ENCODE data around the gene RNASE1. TPM values are rescaled to one million over a fixed set of nuclear protein-coding genes. Genes with fewer than 3 reads are reported as not detected.

RNASE1 gene
- total and polyA plus RNA-seq, 2 donors (not counting 3 experiments of a cell fraction or from before 2014, with no cell fraction given): 182 to 909 TPM

DNA sequence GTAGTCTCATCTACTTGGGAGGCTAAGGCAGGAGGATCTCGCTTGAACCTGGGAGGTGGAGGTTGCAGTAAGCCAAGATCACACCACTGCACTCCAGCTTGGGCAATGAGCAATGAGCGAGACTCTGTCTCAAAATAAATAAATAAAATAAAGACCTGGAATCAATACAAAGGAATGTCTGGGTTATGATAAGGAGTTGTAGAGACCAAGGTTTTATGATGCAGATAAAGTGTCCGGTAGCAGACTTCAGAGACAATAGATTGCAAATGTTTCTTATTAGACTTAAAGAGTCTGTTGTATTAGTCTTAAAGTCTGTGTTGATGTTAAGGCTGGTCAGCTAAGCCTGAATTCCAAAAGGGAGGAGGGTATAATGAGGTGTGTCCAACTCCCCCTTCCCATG lies 35.2 kb upstream of the RNASE1 start:
- dilution Hi-C loops (cut with MboI; ENCODE audit: extremely low pct_ligation_motif_present, low sequenced_read_pairs): no loop called here
- H3K4me1 ChIP-seq (ENCODE audit: control insufficient read depth, extremely low read depth, insufficient read depth, low read length): no peaks in the 10 kb centered on the region
- no peak for FAIRE-seq
- H4K20me1 ChIP-seq (replicated peaks; ENCODE audit: control insufficient read depth, extremely low read depth, insufficient read depth, low read length): no peaks in the 10 kb centered on the region
- no peak overlapping the region for H3K27ac ChIP-seq (ENCODE audit: insufficient read depth, low read depth, low read length)
- no peaks in the 10 kb centered on the region for H3K79me2 ChIP-seq (ENCODE audit: control insufficient read depth, insufficient read depth, low read length)
- TF ChIP-seq, protein P1, sequence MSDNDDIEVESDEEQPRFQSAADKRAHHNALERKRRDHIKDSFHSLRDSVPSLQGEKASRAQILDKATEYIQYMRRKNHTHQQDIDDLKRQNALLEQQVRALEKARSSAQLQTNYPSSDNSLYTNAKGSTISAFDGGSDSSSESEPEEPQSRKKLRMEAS (IDR thresholded peaks at IDR 0.05; ENCODE audit: insufficient read depth, insufficient read length): no peak
- TF ChIP-seq GATA2 (IDR thresholded peaks at IDR 0.05; ENCODE audit: insufficient read depth, insufficient read length, low read depth, low read length): no peak
- no peak for TF ChIP-seq EZH2 (IDR thresholded peaks at IDR 0.05; ENCODE audit: borderline replicate concordance, low read depth, low read length, severe bottlenecking)
- TF ChIP-seq, protein P2, sequence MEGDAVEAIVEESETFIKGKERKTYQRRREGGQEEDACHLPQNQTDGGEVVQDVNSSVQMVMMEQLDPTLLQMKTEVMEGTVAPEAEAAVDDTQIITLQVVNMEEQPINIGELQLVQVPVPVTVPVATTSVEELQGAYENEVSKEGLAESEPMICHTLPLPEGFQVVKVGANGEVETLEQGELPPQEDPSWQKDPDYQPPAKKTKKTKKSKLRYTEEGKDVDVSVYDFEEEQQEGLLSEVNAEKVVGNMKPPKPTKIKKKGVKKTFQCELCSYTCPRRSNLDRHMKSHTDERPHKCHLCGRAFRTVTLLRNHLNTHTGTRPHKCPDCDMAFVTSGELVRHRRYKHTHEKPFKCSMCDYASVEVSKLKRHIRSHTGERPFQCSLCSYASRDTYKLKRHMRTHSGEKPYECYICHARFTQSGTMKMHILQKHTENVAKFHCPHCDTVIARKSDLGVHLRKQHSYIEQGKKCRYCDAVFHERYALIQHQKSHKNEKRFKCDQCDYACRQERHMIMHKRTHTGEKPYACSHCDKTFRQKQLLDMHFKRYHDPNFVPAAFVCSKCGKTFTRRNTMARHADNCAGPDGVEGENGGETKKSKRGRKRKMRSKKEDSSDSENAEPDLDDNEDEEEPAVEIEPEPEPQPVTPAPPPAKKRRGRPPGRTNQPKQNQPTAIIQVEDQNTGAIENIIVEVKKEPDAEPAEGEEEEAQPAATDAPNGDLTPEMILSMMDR (IDR thresholded peaks at IDR 0.05; ENCODE audit: extremely low read depth in 1 of 2, insufficient read depth in 1 of 2, low read depth in 1 of 2, low read length in 2 of 2): no peak
- TF ChIP-seq MYC (IDR thresholded peaks at IDR 0.05; ENCODE audit: low read depth, low read length): no peak
- no peak overlapping the region for H3K4me3 ChIP-seq (replicated peaks in 1 of 3; ENCODE audit: insufficient read depth in 1 of 3, low read depth in 1 of 3, low read length in 3 of 3)
- CTCF ChIA-PET: no interaction called here
- H3K9ac ChIP-seq (replicated peaks; ENCODE audit: extremely low read depth, insufficient read depth, low read length): no peak overlapping the region
- H3K9me3 ChIP-seq (replicated peaks; ENCODE audit: control insufficient read depth, insufficient read depth, low read length): no peaks in the 10 kb centered on the region
- no peak overlapping the region for H3K4me2 ChIP-seq (ENCODE audit: insufficient read depth, low read length)
- intact Hi-C loops (cut with micrococcal nuclease): loop anchor here (5.0 kb wide), 1 partner anchor 81 kb away; no protein-coding TSS in a partner anchor
- DNase-seq (ENCODE audit: low read depth, low spot score): no peak
- H3K9me1 ChIP-seq (replicated peaks; ENCODE audit: control insufficient read depth, extremely low read depth, insufficient read depth, low read length): no peaks in the 10 kb centered on the region
- H2AFZ ChIP-seq (ENCODE audit: low read depth, low read length): no peak overlapping the region
- no peaks in the 10 kb centered on the region for H3K27me3 ChIP-seq (ENCODE audit: control insufficient read depth in 2 of 2, insufficient read depth in 2 of 2, low read length in 2 of 2)
- POLR2A ChIA-PET: no interaction called here
- no TSS peak for BruUV-seq (replicated peaks)
- no peaks in the 10 kb centered on the region for H3K36me3 ChIP-seq (ENCODE audit: control insufficient read depth in 2 of 2, extremely low read depth in 1 of 2, insufficient read depth in 2 of 2, low read length in 2 of 2)
